Loucy (cell line): ENCODE measurements around the gene ITIH3.
"Not testable (repeated sequence)": the region's sequence is repeated elsewhere in the genome, so short reads cannot be mapped to it uniquely, and the experiment has no call there.

Source experiments
- H2AFZ ChIP-seq: fragments of 200-600 bp; sonication (generic); 2 replicates; pipeline ENCODE4 v1.6.0; 2016; ENCODE audit warnings: antibody characterized with exemption, mild to moderate bottlenecking, low read length, moderate library complexity
- H3F3A ChIP-seq: fragments of 200-600 bp; 2 replicates; pipeline ENCODE4 v1.6.0; 2016; ENCODE audit warnings: antibody characterized with exemption, low read depth, mild to moderate bottlenecking
- H3K27me3 ChIP-seq: fragments of 200-600 bp; sonication (generic); 2 replicates; pipeline ENCODE4 v1.6.1; 2014; ENCODE audit warnings: low read length, mild to moderate bottlenecking; ENCODE audit not compliant: insufficient read depth, poor library complexity, severe bottlenecking
- H3K36me3 ChIP-seq: fragments of 200-600 bp; sonication (generic); 2 replicates; pipeline ENCODE4 v1.6.1; 2016; ENCODE audit warnings: low read length; ENCODE audit not compliant: insufficient read depth
- H3K4me1 ChIP-seq: fragments of 200-600 bp; sonication (generic); 2 replicates; pipeline ENCODE4 v1.5.1; 2014; ENCODE audit warnings: low read length, mild to moderate bottlenecking; ENCODE audit not compliant: insufficient read depth, poor library complexity, severe bottlenecking
- H3K4me2 ChIP-seq: fragments of 200-600 bp; sonication (generic); 2 replicates; pipeline ENCODE4 v1.6.0; 2014; ENCODE audit warnings: antibody characterized with exemption, low read length, low read depth, mild to moderate bottlenecking; ENCODE audit not compliant: poor library complexity, severe bottlenecking
- H3K4me3 ChIP-seq: fragments of 200-600 bp; sonication (generic); 2 replicates; pipeline ENCODE4 v1.5.1; 2014; ENCODE audit warnings: low read length, mild to moderate bottlenecking, mixed read lengths; ENCODE audit not compliant: poor library complexity, severe bottlenecking
- H3K79me2 ChIP-seq: fragments of 200-600 bp; sonication (generic); 2 replicates; pipeline ENCODE4 v1.6.1; 2014; ENCODE audit warnings: low read length; ENCODE audit not compliant: insufficient read depth
- H3K9ac ChIP-seq: fragments of 200-600 bp; sonication (generic); 2 replicates; pipeline ENCODE4 v1.6.0; 2014; ENCODE audit warnings: mild to moderate bottlenecking, low read depth, low read length, moderate library complexity; ENCODE audit not compliant: poor library complexity, severe bottlenecking
- H3K9me2 ChIP-seq: fragments of 200-600 bp; sonication (generic); replicated peaks from 2 replicates; pipeline ENCODE4 v1.6.1; 2016; ENCODE audit warnings: low read depth, low read length, mixed read lengths
- H3K9me3 ChIP-seq: fragments of 200-600 bp; sonication (generic); 2 replicates; pipeline ENCODE4 v1.6.1; 2014; ENCODE audit warnings: mild to moderate bottlenecking, antibody characterized with exemption, low read length, low read depth; ENCODE audit not compliant: insufficient read depth
- H4K20me1 ChIP-seq: fragments of 200-600 bp; sonication (generic); 2 replicates; pipeline ENCODE4 v1.6.0; 2014; ENCODE audit warnings: antibody characterized with exemption, low read length, mild to moderate bottlenecking; ENCODE audit not compliant: insufficient read depth, poor library complexity, severe bottlenecking
- EZH2phosphoT487 ChIP-seq: fragments of 200-600 bp; IDR thresholded peaks from 2 replicates; pipeline ENCODE4 v1.6.1; 2018; ENCODE audit warnings: antibody characterized with exemption, mild to moderate bottlenecking, moderate library complexity, borderline replicate concordance
- TF ChIP-seq, protein P1 (sequence below): fragments of 200-600 bp; sonication (generic); conservative IDR thresholded peaks from 2 replicates; pipeline ENCODE4 v1.5.1; 2014; ENCODE audit warnings: mild to moderate bottlenecking, antibody characterized with exemption, low read length

The ITIH3 gene

GRCh38 chr3:52775877-52776276 lies 18.7 kb upstream of the ITIH3 start:
- Histone ChIP-seq H3K9me3 (no peaks in the 10 kb centered on the region), H3K9ac (no peak overlapping the region), H3K79me2 (no peaks in the 10 kb centered on the region), H3F3A (no peaks in the 10 kb centered on the region), H3K27me3 (no peaks in the 10 kb centered on the region), H3K9me2 (no peaks in the 10 kb centered on the region), H3K4me3 (no peak overlapping the region), H3K4me1 (peaks cover 4% of the 10 kb centered on the region), H3K4me2 (no peak overlapping the region), H3K36me3 (no peaks in the 10 kb centered on the region), H4K20me1 (no peaks in the 10 kb centered on the region), H2AFZ (peak overlapping the region; percentile 13; the same call in 1 of the 2 replicates)
- TF ChIP-seq, protein P1, sequence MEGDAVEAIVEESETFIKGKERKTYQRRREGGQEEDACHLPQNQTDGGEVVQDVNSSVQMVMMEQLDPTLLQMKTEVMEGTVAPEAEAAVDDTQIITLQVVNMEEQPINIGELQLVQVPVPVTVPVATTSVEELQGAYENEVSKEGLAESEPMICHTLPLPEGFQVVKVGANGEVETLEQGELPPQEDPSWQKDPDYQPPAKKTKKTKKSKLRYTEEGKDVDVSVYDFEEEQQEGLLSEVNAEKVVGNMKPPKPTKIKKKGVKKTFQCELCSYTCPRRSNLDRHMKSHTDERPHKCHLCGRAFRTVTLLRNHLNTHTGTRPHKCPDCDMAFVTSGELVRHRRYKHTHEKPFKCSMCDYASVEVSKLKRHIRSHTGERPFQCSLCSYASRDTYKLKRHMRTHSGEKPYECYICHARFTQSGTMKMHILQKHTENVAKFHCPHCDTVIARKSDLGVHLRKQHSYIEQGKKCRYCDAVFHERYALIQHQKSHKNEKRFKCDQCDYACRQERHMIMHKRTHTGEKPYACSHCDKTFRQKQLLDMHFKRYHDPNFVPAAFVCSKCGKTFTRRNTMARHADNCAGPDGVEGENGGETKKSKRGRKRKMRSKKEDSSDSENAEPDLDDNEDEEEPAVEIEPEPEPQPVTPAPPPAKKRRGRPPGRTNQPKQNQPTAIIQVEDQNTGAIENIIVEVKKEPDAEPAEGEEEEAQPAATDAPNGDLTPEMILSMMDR: no peak
- TF ChIP-seq EZH2phosphoT487: no peak

- not testable (repeated sequence) for H3K79me2 ChIP-seq, H3K4me3 ChIP-seq, H3K9me2 ChIP-seq, H3K36me3 ChIP-seq, H3K9me3 ChIP-seq, H4K20me1 ChIP-seq, H3K4me1 ChIP-seq, H3F3A ChIP-seq, H3K27me3 ChIP-seq, H3K9ac ChIP-seq, H2AFZ ChIP-seq, H3K4me2 ChIP-seq
Measured at GRCh38 chr3:52776486-52776885, 18.1 kb upstream of the ITIH3 start.

GRCh38 chr3:52777127-52777958 lies 17.3 kb upstream of the ITIH3 start, which contains the start of gene ITIH1:
Gene ITIH1 (plus strand): TSS chr3:52777599. CDS start chr3:52777616, 17 bp downstream.
- H3K4me2 ChIP-seq: peak within 1 kb of the TSS; percentile 8
- H3K27me3 ChIP-seq: no peaks in the 10 kb centered on the region
- H3K4me3 ChIP-seq: no peak within 1 kb of the TSS

More at GRCh38 chr3:52777127-52777958, 17.3 kb upstream of the ITIH3 start, which contains the start of gene ITIH1:
- Histone ChIP-seq H3K36me3 (no peaks in the 10 kb centered on the region), H3K9me3 (no peaks in the 10 kb centered on the region), H3K4me1 (no peaks in the 10 kb centered on the region), H4K20me1 (no peaks in the 10 kb centered on the region), H3K79me2 (no peaks in the 10 kb centered on the region), H2AFZ (no peak within 1 kb of the TSS), H3K9me2 (no peaks in the 10 kb centered on the region), H3K9ac (no peak within 1 kb of the TSS), H3F3A (no peaks in the 10 kb centered on the region)
- TF ChIP-seq, protein P1: no peak
- TF ChIP-seq EZH2phosphoT487: no peak
